Kidney epithelial cell (primary cell): Measurements from ENCODE around the gene CNP. TPM values are rescaled to one million over a fixed set of nuclear protein-coding genes. Genes with fewer than 3 reads are reported as not detected.

Source experiments
- DNase-seq: peaks from one replicate; pipeline ENCODE4 v3.0.0-alpha.2; 2010; ENCODE audit warnings: low read depth
- H3K27me3 ChIP-seq: 2 replicates; pipeline ENCODE4 v1.6.0; 2011; ENCODE audit warnings: low read length; ENCODE audit not compliant: control insufficient read depth, insufficient read depth
- H3K36me3 ChIP-seq: 2 replicates; pipeline ENCODE4 v1.5.1; 2011; ENCODE audit warnings: low read length; ENCODE audit not compliant: control insufficient read depth, insufficient read depth
- H3K4me3 ChIP-seq: 2 replicates; pipeline ENCODE4 v1.5.1; 2011; ENCODE audit warnings: low read depth, mild to moderate bottlenecking, control low read depth, low read length
- total RNA-seq: library from RNA; depleted of rRNA; stranded (reverse); fragments of >200 nt; gene quantifications from 2 replicates; pipeline ENCODE4 v1.2.3, GENCODE V29; 2015
- TF ChIP-seq, protein P1 (sequence below): IDR thresholded peaks from 2 replicates; pipeline ENCODE4 v1.5.1; 2011; ENCODE audit warnings: mild to moderate bottlenecking, moderate library complexity, low read length, control low read depth, inconsistent platforms; ENCODE audit not compliant: insufficient read depth, poor library complexity, severe bottlenecking

CNP gene
- total RNA-seq, 1 donor from 2014 or later: 65.1 TPM

DNA sequence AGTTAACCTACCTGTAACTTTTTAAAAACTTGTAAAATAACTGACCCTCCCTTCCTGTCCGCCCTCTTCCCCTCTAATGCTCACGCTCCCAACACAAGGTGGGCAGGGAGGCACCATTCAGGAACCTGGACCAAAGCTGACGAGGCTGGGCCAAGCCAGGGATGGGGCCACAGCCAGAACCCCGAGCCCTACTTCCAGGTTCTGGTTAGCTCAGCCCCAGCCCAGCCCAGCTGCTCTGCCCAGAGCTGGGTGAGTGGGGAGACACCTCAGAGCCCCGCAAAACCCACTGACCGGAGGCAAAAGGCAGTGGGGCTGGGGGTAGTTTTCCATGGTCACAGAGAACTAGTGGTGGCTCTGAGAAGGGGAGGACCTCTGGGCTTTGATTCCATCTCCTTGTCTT, 7.4 kb downstream of the CNP start:
- Histone ChIP-seq H3K36me3 (peaks cover 8% of the 10 kb centered on the region), H3K4me3 (no peak overlapping the region)
- TF ChIP-seq, protein P1, sequence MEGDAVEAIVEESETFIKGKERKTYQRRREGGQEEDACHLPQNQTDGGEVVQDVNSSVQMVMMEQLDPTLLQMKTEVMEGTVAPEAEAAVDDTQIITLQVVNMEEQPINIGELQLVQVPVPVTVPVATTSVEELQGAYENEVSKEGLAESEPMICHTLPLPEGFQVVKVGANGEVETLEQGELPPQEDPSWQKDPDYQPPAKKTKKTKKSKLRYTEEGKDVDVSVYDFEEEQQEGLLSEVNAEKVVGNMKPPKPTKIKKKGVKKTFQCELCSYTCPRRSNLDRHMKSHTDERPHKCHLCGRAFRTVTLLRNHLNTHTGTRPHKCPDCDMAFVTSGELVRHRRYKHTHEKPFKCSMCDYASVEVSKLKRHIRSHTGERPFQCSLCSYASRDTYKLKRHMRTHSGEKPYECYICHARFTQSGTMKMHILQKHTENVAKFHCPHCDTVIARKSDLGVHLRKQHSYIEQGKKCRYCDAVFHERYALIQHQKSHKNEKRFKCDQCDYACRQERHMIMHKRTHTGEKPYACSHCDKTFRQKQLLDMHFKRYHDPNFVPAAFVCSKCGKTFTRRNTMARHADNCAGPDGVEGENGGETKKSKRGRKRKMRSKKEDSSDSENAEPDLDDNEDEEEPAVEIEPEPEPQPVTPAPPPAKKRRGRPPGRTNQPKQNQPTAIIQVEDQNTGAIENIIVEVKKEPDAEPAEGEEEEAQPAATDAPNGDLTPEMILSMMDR: no peak

GRCh38 chr17:41974658-41975057, 8.1 kb downstream of the CNP start:
- TF ChIP-seq, protein P1: no peak
- no peak for DNase-seq
- Histone ChIP-seq H3K27me3 (no peaks in the 10 kb centered on the region), H3K4me3 (no peak overlapping the region), H3K36me3 (peaks cover 8% of the 10 kb centered on the region)

More for the DNA sequence above, 7.4 kb downstream of the CNP start:
- DNase-seq: no peak
- H3K27me3 ChIP-seq: no peaks in the 10 kb centered on the region

- no peak for DNase-seq
- TF ChIP-seq, protein P1: no peak
Observed at GRCh38 chr17:41975099-41976083, 8.8 kb downstream of the CNP start.

DNA sequence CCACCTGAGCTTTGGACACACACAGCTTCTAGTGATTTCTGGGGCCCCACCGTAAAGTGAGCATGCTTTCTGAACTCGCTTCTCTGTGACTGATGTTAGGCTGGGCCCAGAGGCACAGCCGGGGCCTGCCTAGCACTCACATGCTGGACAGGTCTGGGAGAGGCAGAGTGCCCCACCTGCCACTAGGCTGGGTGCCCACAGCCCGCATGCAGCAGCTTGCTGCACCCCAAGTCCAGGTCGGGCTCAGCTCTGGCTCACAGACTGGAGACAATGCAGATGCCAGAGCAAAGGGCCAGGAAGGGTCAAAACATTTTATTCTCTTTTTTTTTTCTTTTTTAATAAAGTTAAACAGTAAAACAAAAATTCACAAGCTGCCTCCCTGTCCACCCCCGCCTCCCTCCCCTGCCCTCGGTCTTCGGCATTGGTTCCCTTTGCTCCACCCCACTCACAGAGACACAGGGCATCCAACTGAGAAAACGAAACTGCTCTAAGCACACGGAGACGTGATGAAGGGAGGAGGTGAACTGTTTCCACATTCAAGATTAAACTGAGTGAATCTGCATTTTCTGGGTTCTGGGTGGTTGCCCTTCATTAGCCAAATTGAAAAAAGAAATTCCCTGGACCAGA, 9.7 kb downstream of the CNP start:
- H3K27me3 ChIP-seq: no peaks in the 10 kb centered on the region
- TF ChIP-seq, protein P1: no peak
- peaks cover 8% of the 10 kb centered on the region for H3K36me3 ChIP-seq
- no peak for DNase-seq
- no peak overlapping the region for H3K4me3 ChIP-seq

More at GRCh38 chr17:41975099-41976083, 8.8 kb downstream of the CNP start:
- Histone ChIP-seq H3K36me3 (peaks cover 8% of the 10 kb centered on the region), H3K27me3 (no peaks in the 10 kb centered on the region), H3K4me3 (no peak overlapping the region)

- Histone ChIP-seq H3K27me3 (no peaks in the 10 kb centered on the region), H3K4me3 (no peak overlapping the region), H3K36me3 (peaks cover 11% of the 10 kb centered on the region)
- DNase-seq: no peak
- TF ChIP-seq, protein P1: no peak
Observed at GRCh38 chr17:41977991-41978390, 11.4 kb downstream of the CNP start.
